Neural crest cell (in vitro differentiated cells): Measurements from ENCODE around the gene MYO1G. TPM values are rescaled to one million over a fixed set of nuclear protein-coding genes. Genes with fewer than 3 reads are reported as not detected.

Experiments used
- DNase-seq: peaks from one replicate; pipeline ENCODE4 v3.0.0; 2021; ENCODE audit warnings: low read depth, mixed read lengths, low spot score
- H3K27ac Mint-ChIP-seq: one replicate; pipeline ENCODE4 v1.8.0; 2021; ENCODE audit warnings: mild to moderate bottlenecking, mixed read lengths; ENCODE audit not compliant: unreplicated experiment
- H3K27me3 Mint-ChIP-seq: 2 replicates; pipeline ENCODE4 v1.8.0; 2021; ENCODE audit warnings: low read depth, mild to moderate bottlenecking, mixed read lengths
- H3K36me3 Mint-ChIP-seq: 2 replicates; pipeline ENCODE4 v1.8.0; 2021; ENCODE audit warnings: low read depth, mild to moderate bottlenecking, mixed read lengths
- H3K4me1 Mint-ChIP-seq: 2 replicates; pipeline ENCODE4 v1.8.0; 2021; ENCODE audit warnings: mixed read lengths
- H3K4me3 Mint-ChIP-seq: one replicate; pipeline ENCODE4 v1.8.0; 2021; ENCODE audit warnings: mild to moderate bottlenecking, mixed read lengths
- H3K9me3 Mint-ChIP-seq: 2 replicates; pipeline ENCODE4 v1.8.0; 2021; ENCODE audit warnings: mixed read lengths
- total RNA-seq: library from RNA; stranded (reverse); gene quantifications from 2 replicates; pipeline ENCODE4 v1.2.1, GENCODE V29; 2021
- TF ChIP-seq, protein P1 (sequence below): fragments of 200-600 bp; sonication (generic); conservative IDR thresholded peaks from 2 replicates; pipeline ENCODE4 v1.5.0; 2021; ENCODE audit warnings: antibody characterized with exemption, mild to moderate bottlenecking

MYO1G gene
- total RNA-seq, 1 donor from 2014 or later, result 0.49 TPM

- TF ChIP-seq, protein P1, sequence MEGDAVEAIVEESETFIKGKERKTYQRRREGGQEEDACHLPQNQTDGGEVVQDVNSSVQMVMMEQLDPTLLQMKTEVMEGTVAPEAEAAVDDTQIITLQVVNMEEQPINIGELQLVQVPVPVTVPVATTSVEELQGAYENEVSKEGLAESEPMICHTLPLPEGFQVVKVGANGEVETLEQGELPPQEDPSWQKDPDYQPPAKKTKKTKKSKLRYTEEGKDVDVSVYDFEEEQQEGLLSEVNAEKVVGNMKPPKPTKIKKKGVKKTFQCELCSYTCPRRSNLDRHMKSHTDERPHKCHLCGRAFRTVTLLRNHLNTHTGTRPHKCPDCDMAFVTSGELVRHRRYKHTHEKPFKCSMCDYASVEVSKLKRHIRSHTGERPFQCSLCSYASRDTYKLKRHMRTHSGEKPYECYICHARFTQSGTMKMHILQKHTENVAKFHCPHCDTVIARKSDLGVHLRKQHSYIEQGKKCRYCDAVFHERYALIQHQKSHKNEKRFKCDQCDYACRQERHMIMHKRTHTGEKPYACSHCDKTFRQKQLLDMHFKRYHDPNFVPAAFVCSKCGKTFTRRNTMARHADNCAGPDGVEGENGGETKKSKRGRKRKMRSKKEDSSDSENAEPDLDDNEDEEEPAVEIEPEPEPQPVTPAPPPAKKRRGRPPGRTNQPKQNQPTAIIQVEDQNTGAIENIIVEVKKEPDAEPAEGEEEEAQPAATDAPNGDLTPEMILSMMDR, result no peak
- Mint-ChIP-seq H3K36me3 (no peaks in the 10 kb centered on the region), H3K4me1 (no peaks in the 10 kb centered on the region), H3K27ac (no peak overlapping the region), H3K9me3 (no peaks in the 10 kb centered on the region), H3K4me3 (no peak overlapping the region), H3K27me3 (no peaks in the 10 kb centered on the region)
- DNase-seq, result no peak
Observed at GRCh38 chr7:44969049-44969700, 9.6 kb downstream of the MYO1G start.

GRCh38 chr7:44967571-44968446 lies 11.0 kb downstream of the MYO1G start:
- H3K9me3 Mint-ChIP-seq, result no peaks in the 10 kb centered on the region
- no peaks in the 10 kb centered on the region for H3K4me1 Mint-ChIP-seq
- DNase-seq, result no peak
- H3K27ac Mint-ChIP-seq, result no peak overlapping the region
- no peaks in the 10 kb centered on the region for H3K36me3 Mint-ChIP-seq
- no peaks in the 10 kb centered on the region for H3K27me3 Mint-ChIP-seq
- no peak overlapping the region for H3K4me3 Mint-ChIP-seq
- TF ChIP-seq, protein P1, result peak; percentile 24

GRCh38 chr7:44966731-44967538 lies 11.9 kb downstream of the MYO1G start:
- Mint-ChIP-seq H3K36me3 (no peaks in the 10 kb centered on the region), H3K9me3 (no peaks in the 10 kb centered on the region), H3K27ac (no peak overlapping the region), H3K4me1 (no peaks in the 10 kb centered on the region), H3K27me3 (no peaks in the 10 kb centered on the region), H3K4me3 (no peak overlapping the region)
- DNase-seq, result no peak
- TF ChIP-seq, protein P1, result no peak

DNA sequence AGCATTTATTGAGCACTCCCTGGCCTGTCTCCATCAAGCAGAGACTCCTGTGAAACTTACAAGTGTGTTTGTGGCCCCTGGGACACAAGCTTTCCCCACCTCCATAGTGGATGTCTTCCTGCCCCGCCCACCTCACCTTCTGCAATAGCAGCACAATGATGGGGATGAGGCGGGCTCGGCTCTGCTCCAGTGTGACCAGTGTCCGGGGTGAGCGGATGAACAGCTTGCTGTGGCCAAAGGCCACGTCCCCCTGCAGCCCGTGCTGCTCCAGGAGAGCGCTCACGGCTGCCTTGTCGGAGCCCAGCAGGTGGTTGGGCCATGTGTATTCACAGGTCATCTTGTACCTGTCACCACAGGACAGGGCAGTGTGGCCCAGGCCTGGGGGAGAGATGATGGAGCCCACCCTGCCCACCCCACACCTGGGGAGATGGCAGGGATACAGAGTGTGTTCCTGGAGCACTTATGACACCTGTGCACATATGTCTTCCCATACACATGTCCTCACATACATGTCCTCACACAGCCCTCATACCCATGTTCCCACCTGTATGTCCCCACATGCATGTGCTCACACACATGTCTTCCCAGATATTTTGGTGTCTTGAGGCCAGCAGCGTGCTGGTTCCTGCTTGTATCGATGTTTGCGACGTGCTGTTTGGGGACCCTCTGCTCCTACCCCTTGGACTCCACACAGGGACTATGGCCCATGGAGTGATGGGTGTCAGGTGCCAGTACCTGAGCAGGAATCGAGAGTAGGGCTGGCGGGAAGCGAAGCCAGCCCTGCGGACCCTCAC lies 12.7 kb downstream of the MYO1G start:
- no peak overlapping the region for H3K27ac Mint-ChIP-seq
- H3K4me1 Mint-ChIP-seq, result no peaks in the 10 kb centered on the region
- H3K36me3 Mint-ChIP-seq, result no peaks in the 10 kb centered on the region
- H3K4me3 Mint-ChIP-seq, result no peak overlapping the region
- no peak for DNase-seq
- H3K9me3 Mint-ChIP-seq, result no peaks in the 10 kb centered on the region
- H3K27me3 Mint-ChIP-seq, result no peaks in the 10 kb centered on the region
- TF ChIP-seq, protein P1, result no peak

GRCh38 chr7:44965441-44965903 lies 13.3 kb downstream of the MYO1G start:
- H3K9me3 Mint-ChIP-seq, result no peaks in the 10 kb centered on the region
- H3K4me1 Mint-ChIP-seq, result no peaks in the 10 kb centered on the region
- TF ChIP-seq, protein P1, result no peak
- no peak for DNase-seq
- H3K27me3 Mint-ChIP-seq, result peaks cover 2% of the 10 kb centered on the region
- H3K36me3 Mint-ChIP-seq, result no peaks in the 10 kb centered on the region
- no peak overlapping the region for H3K27ac Mint-ChIP-seq
- no peak overlapping the region for H3K4me3 Mint-ChIP-seq
